Measurements from ENCODE around the gene SOD3.

The SOD3 gene

DNA sequence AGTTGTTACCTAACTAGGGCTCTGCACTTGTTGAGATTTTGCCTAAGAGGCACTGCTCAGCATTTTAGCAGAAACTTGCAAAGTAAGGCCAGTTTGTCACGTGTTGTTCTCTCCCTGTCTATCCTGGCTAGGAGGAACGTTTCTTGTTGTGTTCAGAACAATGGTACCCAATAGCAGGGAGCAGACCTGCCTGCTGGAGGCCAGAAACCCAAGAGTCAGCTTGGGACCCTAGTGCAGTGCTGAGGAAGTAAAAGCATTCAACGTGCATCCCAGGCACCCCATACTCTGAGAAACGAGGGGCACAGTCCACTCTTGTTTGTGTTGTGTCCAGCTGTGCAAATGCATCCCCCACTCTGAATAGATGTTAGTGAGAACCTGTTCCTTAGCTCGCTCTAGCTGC lies 42.4 kb downstream of the SOD3 start:
- H3K27me3 Mint-ChIP-seq, result no peaks in the 10 kb centered on the region
- H3K9me3 Mint-ChIP-seq, result no peaks in the 10 kb centered on the region
- no peaks in the 10 kb centered on the region for H3K4me1 Mint-ChIP-seq
- no peak overlapping the region for H3K4me3 Mint-ChIP-seq
- ATAC-seq, result no peak
- H3K36me3 Mint-ChIP-seq, result no peaks in the 10 kb centered on the region
- no peak overlapping the region for H3K27ac Mint-ChIP-seq

DNA sequence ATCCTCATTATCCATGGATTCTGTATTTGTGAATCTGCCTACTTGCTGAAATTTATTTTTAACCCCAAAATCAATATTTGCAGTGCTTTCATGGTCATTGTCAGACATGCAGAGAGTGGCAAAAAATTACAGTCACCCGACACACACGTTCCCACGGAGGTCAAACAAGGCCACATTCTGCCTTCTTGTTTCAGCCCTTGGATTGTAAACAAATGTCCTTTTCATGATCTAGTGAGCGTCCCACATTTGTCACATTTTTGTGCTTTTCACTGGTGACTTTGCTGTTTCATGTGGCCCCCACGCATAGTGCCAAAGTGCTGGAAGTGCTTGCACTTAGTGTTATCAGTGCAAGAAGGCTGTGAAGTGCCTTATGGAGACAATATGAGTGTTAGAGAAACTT lies 45.0 kb downstream of the SOD3 start:
- no peaks in the 10 kb centered on the region for H3K36me3 Mint-ChIP-seq
- H3K4me1 Mint-ChIP-seq, result no peaks in the 10 kb centered on the region
- no peaks in the 10 kb centered on the region for H3K27me3 Mint-ChIP-seq
- no peak for ATAC-seq
- no peak overlapping the region for H3K4me3 Mint-ChIP-seq
- H3K27ac Mint-ChIP-seq, result no peak overlapping the region
- no peaks in the 10 kb centered on the region for H3K9me3 Mint-ChIP-seq

DNA sequence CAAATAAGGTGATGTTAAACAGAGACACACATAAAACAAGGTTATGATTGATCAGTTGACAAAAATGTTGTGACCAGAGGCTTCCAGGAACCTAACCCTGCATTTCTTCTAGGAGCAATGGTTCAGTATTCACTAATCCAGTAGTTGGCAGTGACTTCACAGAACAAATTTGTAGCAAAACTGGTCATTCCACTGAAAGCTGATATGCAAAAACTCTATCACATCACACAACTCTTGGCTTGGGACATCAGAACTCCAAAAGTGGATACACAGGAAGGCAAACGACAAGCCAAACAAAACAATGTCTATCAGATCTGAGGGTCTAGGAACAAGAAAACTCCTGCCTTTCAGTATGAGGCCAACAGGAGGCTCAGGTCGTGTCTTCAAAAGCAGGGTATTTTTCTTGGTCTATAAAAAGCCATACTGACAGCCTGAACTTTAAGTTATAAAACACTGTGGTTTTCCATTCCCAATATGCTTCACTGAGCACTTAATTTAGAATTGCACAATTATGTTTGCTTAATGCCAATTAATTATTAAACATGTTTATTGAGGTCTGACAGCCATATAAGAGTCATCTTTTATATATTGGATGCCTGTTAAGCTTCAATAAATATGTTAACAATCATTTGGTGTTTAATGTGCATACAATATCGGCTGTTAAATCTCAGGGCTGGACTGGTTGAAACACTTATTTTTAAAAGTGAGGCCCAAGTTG lies 45.6 kb downstream of the SOD3 start:
- ATAC-seq, result no peak
- no peaks in the 10 kb centered on the region for H3K36me3 Mint-ChIP-seq
- no peak overlapping the region for H3K27ac Mint-ChIP-seq
- no peaks in the 10 kb centered on the region for H3K9me3 Mint-ChIP-seq
- no peaks in the 10 kb centered on the region for H3K27me3 Mint-ChIP-seq
- H3K4me3 Mint-ChIP-seq, result no peak overlapping the region
- no peaks in the 10 kb centered on the region for H3K4me1 Mint-ChIP-seq

DNA sequence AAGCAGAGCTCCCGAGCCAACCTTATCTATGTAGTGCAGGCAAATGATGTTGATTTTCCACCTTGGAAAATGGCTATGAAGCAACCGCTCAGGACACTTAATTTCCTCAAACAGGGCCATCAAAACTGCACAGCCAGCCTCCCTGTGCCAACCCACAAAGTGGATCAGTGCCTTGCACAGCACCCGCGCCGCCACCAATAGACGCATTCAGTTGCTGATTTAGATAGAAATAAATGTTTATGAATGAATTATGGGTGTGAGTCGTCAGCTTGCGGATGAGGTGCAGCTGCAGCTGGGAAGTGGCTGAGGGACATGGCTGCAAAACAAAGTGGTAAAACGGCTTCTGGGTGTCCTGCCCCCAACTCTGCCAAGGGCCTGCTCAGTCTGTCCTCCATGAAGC lies 47.0 kb downstream of the SOD3 start:
- H3K27ac Mint-ChIP-seq, result no peak overlapping the region
- H3K36me3 Mint-ChIP-seq, result no peaks in the 10 kb centered on the region
- H3K4me3 Mint-ChIP-seq, result no peak overlapping the region
- no peaks in the 10 kb centered on the region for H3K4me1 Mint-ChIP-seq
- H3K27me3 Mint-ChIP-seq, result no peaks in the 10 kb centered on the region
- H3K9me3 Mint-ChIP-seq, result no peaks in the 10 kb centered on the region
- ATAC-seq, result no peak

DNA sequence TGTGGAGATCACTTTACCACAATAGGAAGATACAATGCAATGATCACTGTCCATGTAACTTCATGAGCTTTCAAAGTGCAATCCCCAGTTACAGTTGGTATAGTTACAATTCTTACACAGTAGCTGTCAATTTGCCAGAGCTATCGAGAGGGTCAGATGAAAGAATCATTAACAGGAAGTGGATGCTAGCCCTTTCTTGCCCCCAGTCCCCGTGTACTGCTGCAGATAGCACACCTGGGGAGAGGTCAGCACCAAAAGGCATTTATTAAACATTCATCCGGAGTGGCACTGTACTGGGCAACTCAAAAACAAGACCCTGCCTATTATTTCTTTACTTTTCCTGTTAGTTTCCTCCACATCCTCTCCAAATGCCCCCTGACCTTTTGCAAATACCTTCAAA lies 47.7 kb downstream of the SOD3 start:
- Mint-ChIP-seq H3K4me1 (no peaks in the 10 kb centered on the region), H3K9me3 (no peaks in the 10 kb centered on the region), H3K27me3 (no peaks in the 10 kb centered on the region), H3K36me3 (no peaks in the 10 kb centered on the region), H3K27ac (no peak overlapping the region), H3K4me3 (no peak overlapping the region)
- no peak for ATAC-seq

DNA sequence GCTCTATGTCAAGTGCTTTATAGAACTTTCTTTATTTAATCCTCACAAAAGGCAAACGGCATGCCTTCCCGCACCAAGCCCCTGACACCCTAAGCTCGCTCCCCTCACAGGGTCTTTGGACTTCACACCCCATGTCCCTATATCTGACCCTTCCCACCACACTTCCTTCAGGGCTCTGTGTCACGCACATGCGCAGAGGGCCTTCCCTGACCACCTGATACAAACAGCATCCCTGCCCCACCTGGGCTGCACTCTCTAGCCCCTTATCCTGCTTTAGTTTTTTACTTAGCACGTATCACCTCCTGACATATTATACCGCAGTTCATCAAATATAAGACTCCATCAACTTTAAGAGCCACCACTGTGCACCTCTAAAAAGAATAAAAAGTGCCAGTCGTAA lies 49.8 kb downstream of the SOD3 start:
- Mint-ChIP-seq H3K4me1 (no peaks in the 10 kb centered on the region), H3K27ac (no peak overlapping the region), H3K36me3 (no peaks in the 10 kb centered on the region), H3K9me3 (peaks cover under 1% of the 10 kb centered on the region), H3K4me3 (no peak overlapping the region), H3K27me3 (no peaks in the 10 kb centered on the region)
- no peak for ATAC-seq

DNA sequence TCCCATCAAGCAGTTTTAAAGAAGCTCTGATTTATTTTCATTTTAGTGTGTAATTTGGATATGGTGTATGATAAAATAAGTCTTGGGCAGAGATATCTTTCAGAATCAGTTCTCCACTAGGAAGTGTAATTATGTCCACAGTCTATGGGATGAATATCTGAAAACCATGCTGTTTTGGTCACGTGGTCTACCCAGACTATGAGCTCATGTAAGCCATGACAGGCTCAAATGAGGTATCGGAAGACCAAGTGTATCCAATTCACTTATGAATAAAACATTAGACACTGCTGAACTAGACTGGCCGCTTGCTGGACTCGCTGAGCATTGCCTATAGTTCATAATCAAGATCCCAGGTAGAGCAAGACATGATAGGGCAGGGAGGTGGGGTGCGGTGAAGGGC lies 50.5 kb downstream of the SOD3 start:
- Mint-ChIP-seq H3K27me3 (no peaks in the 10 kb centered on the region), H3K4me1 (no peaks in the 10 kb centered on the region), H3K36me3 (no peaks in the 10 kb centered on the region), H3K27ac (no peak overlapping the region), H3K4me3 (no peak overlapping the region), H3K9me3 (peaks cover 2% of the 10 kb centered on the region)
- ATAC-seq, result no peak

DNA sequence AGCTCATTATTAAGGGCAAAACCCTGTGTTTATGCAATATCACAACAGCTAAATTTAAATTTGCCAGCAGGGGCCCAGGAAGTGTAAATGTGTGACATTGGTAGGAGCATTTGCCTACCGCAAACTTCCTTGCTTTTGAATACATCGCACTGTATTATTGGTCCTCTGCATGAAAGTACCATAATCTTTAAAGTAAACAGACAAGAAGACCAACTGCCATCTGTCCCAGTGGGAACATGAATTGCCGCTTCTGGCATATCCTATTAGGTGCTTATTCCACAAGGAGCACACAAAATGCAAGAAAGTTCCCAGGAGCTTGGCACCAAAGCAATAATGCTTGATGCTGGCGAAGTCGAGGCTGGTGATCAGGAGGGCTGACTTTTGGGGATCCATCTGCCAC lies 51.3 kb downstream of the SOD3 start:
- no peaks in the 10 kb centered on the region for H3K4me1 Mint-ChIP-seq
- H3K27me3 Mint-ChIP-seq, result no peaks in the 10 kb centered on the region
- ATAC-seq, result no peak
- H3K36me3 Mint-ChIP-seq, result no peaks in the 10 kb centered on the region
- peaks cover 2% of the 10 kb centered on the region for H3K9me3 Mint-ChIP-seq
- H3K4me3 Mint-ChIP-seq, result no peak overlapping the region
- H3K27ac Mint-ChIP-seq, result no peak overlapping the region

DNA sequence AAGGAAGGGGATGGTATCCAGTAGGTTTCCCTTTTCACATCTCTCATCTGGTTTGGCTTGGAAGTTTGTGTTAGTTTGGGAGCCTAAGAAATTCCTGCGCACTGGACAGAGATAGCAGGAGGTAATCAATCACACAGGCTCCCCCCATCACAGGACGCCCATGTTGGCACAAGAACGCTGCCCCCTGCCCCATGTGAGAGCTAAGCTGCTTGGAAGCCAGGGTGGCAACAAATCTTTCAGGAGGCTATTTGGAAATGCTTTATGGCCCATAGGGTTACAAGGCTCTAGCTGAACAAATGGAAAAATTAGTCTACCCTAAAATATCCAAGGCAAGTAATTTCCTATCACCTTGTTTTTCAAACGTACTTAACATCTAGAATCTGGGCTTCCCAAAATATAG lies 54.0 kb downstream of the SOD3 start:
- ATAC-seq, result no peak

DNA sequence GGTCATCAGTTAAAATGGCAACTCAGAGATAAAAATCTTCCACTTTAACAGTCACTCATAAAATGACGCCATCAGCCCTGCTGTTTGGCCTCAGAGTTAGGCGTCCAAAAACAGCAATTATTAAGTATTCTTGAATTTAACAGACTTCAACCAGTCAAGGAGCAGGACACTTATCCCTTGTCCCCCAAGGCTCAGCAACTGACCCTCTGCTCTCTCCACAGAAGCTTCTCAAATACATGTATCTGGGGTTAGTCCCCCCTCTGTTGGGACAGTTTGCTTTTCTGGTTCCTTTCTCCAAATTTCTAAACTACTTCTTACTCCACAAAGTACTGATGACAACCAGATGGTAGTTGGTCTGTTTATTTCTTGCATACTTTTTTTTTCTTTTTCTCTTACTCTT lies 54.4 kb downstream of the SOD3 start:
- Mint-ChIP-seq H3K9me3 (peaks cover 2% of the 10 kb centered on the region), H3K4me1 (no peaks in the 10 kb centered on the region), H3K27ac (no peak overlapping the region), H3K36me3 (no peaks in the 10 kb centered on the region), H3K4me3 (no peak overlapping the region), H3K27me3 (peaks cover 19% of the 10 kb centered on the region)
- ATAC-seq, result no peak

More for the DNA sequence above, 54.0 kb downstream of the SOD3 start:
- peaks cover 15% of the 10 kb centered on the region for H3K27me3 Mint-ChIP-seq
- H3K36me3 Mint-ChIP-seq, result no peaks in the 10 kb centered on the region
- H3K9me3 Mint-ChIP-seq, result peaks cover 2% of the 10 kb centered on the region
- H3K4me1 Mint-ChIP-seq, result no peaks in the 10 kb centered on the region
- H3K4me3 Mint-ChIP-seq, result no peak overlapping the region
- no peak overlapping the region for H3K27ac Mint-ChIP-seq
